ENCODE measurements around the gene AKAP17A.

GRCh38 chrX:1606496-1606895 is 15.1 kb downstream of the AKAP17A start:
- TF ChIP-seq CTCF (IDR thresholded peaks at IDR 0.05; ENCODE audit: poor library complexity) (no peak), EZH2 (IDR thresholded peaks at IDR 0.05; ENCODE audit: borderline replicate concordance) (no peak)

Measured in hepatocyte (in vitro differentiated cells).